ENCODE data around the gene HCN2. TPM values are rescaled to one million over a fixed set of nuclear protein-coding genes. Genes with fewer than 3 reads are reported as not detected.
A peak's percentile ranks its signal among the peaks of the same experiment; 100 is the strongest.

The HCN2 gene
- total RNA-seq, 2 experiments from 2014 or later, result 2.1 TPM

GRCh38 chr19:613732-614567 lies 24.3 kb downstream of the HCN2 start:
- Histone ChIP-seq H3K27me3 (ENCODE audit: control insufficient read depth in 1 of 2, insufficient read depth in 2 of 2, low read length in 2 of 2) (no peaks in the 10 kb centered on the region), H3K36me3 (ENCODE audit: insufficient read depth, low read length) (peaks cover 23% of the 10 kb centered on the region), H3K27ac (ENCODE audit: low read depth in 1 of 2, low read length in 2 of 2) (no peak overlapping the region), H3K9me3 (ENCODE audit: control insufficient read depth in 1 of 2, insufficient read depth in 1 of 2, low read length in 2 of 2) (no peaks in the 10 kb centered on the region), H3K4me3 (ENCODE audit: low read length) (no peak overlapping the region), H3K4me1 (ENCODE audit: insufficient read depth, low read length) (peaks cover 34% of the 10 kb centered on the region)
- intact Hi-C loops (cut with DNase I, micrococcal nuclease), result no loop called here
- TF ChIP-seq CTCF (IDR thresholded peaks at IDR 0.05), result no peak
- Mint-ChIP-seq H3K9me3 (no peaks in the 10 kb centered on the region), H3K4me3 (no peak overlapping the region), H3K27me3 (peaks cover 3% of the 10 kb centered on the region), H3K36me3 (ENCODE audit: low read depth) (peaks cover 31% of the 10 kb centered on the region), H3K27ac (no peak overlapping the region), H3K4me1 (ENCODE audit: low read depth) (peaks cover 25% of the 10 kb centered on the region)
- ChIA-PET CTCF (no interaction called here), POLR2A (no interaction called here)
- no peak for DNase-seq
- no peak for ATAC-seq (ENCODE audit: poor library complexity)

- peak in 1 of 14 experiments; percentile 36 for DNase-seq
Observed at GRCh38 chr19:615619-616018, 25.9 kb downstream of the HCN2 start.

GRCh38 chr19:616062-616700 lies 26.5 kb downstream of the HCN2 start:
- POLR2A ChIA-PET, result no interaction called here
- Histone ChIP-seq H3K27ac (ENCODE audit: low read depth in 1 of 2, low read length in 2 of 2) (no peak overlapping the region), H3K9me3 (ENCODE audit: control insufficient read depth in 1 of 2, insufficient read depth in 1 of 2, low read length in 2 of 2) (no peaks in the 10 kb centered on the region), H3K4me3 (ENCODE audit: low read length) (no peak overlapping the region), H3K27me3 (ENCODE audit: control insufficient read depth in 1 of 2, insufficient read depth in 2 of 2, low read length in 2 of 2) (no peaks in the 10 kb centered on the region), H3K36me3 (ENCODE audit: insufficient read depth, low read length) (peaks cover 38% of the 10 kb centered on the region), H3K4me1 (ENCODE audit: insufficient read depth, low read length) (peaks cover 14% of the 10 kb centered on the region)
- CTCF ChIA-PET, result no interaction called here
- H3K27ac Mint-ChIP-seq, result no peak overlapping the region
- intact Hi-C loops (cut with DNase I, micrococcal nuclease), result no loop called here
- H3K27me3 Mint-ChIP-seq, result peaks cover 3% of the 10 kb centered on the region
- H3K4me1 Mint-ChIP-seq (ENCODE audit: low read depth), result peaks cover 10% of the 10 kb centered on the region
- peaks cover 34% of the 10 kb centered on the region for H3K36me3 Mint-ChIP-seq (ENCODE audit: low read depth)
- DNase-seq (no peak), ATAC-seq (ENCODE audit: poor library complexity) (no peak)
- H3K9me3 Mint-ChIP-seq, result no peaks in the 10 kb centered on the region
- H3K4me3 Mint-ChIP-seq, result no peak overlapping the region
- no peak for TF ChIP-seq CTCF (IDR thresholded peaks at IDR 0.05)

More at GRCh38 chr19:615619-616018, 25.9 kb downstream of the HCN2 start:
- Mint-ChIP-seq H3K4me3 (peak overlapping the region; percentile 12), H3K9me3 (no peaks in the 10 kb centered on the region), H3K27me3 (peaks cover 3% of the 10 kb centered on the region), H3K36me3 (ENCODE audit: low read depth) (peaks cover 34% of the 10 kb centered on the region), H3K4me1 (ENCODE audit: low read depth) (peaks cover 16% of the 10 kb centered on the region), H3K27ac (no peak overlapping the region)
- no peak for ATAC-seq (ENCODE audit: poor library complexity)
- TF ChIP-seq CTCF (IDR thresholded peaks at IDR 0.05), result no peak
- Histone ChIP-seq H3K4me1 (ENCODE audit: insufficient read depth, low read length) (peaks cover 19% of the 10 kb centered on the region), H3K36me3 (ENCODE audit: insufficient read depth, low read length) (peaks cover 38% of the 10 kb centered on the region), H3K9me3 (ENCODE audit: control insufficient read depth in 1 of 2, insufficient read depth in 1 of 2, low read length in 2 of 2) (no peaks in the 10 kb centered on the region), H3K4me3 (ENCODE audit: low read length) (no peak overlapping the region), H3K27me3 (ENCODE audit: control insufficient read depth in 1 of 2, insufficient read depth in 2 of 2, low read length in 2 of 2) (no peaks in the 10 kb centered on the region), H3K27ac (ENCODE audit: low read depth in 1 of 2, low read length in 2 of 2) (no peak overlapping the region)
- intact Hi-C loops (cut with DNase I, micrococcal nuclease), result no loop called here
- POLR2A ChIA-PET, result no interaction called here
- CTCF ChIA-PET, result no interaction called here

Measured in CD4-positive, alpha-beta T cell (primary cell).